ENCODE measurements around the gene KCNT1.

GRCh38 chr9:135683401-135684034, 18.5 kb upstream of the KCNT1 start:
- TF ChIP-seq CTCF (IDR thresholded peaks at IDR 0.05; ENCODE audit: insufficient read depth, low read depth, low read length) (no peak), EZH2 (IDR thresholded peaks at IDR 0.05; ENCODE audit: insufficient read depth, low read length) (no peak)
